NCI-H460 (cell line): ENCODE results near the gene CCDC190. TPM values are rescaled to one million over a fixed set of nuclear protein-coding genes. Genes with fewer than 3 reads are reported as not detected.
"Not testable (repeated sequence)": the region's sequence is repeated elsewhere in the genome, so short reads cannot be mapped to it uniquely, and the experiment has no call there.

Experiments used
- DNase-seq: peaks from one replicate; pipeline ENCODE4 v3.0.0-alpha.2; 2016; ENCODE audit warnings: low read depth; ENCODE audit errors: extremely low read depth
- polyA plus RNA-seq: library from polyadenylated mRNA; depleted of rRNA; stranded (reverse); fragments of >200 nt; gene quantifications from 2 replicates; pipeline ENCODE4 v1.2.3, GENCODE V29; 2014; cell fraction: nucleus; rRNA removed
- total RNA-seq: library from RNA; depleted of rRNA; stranded (reverse); fragments of >200 nt; shearing (Covaris generic); gene quantifications from 2 replicates; pipeline ENCODE4 v1.2.3, GENCODE V29; 2014; rRNA removed

CCDC190 gene
- total RNA-seq: not detected in 2 replicates
- not detected in 2 replicates for polyA plus RNA-seq

GRCh38 chr1:162861101-162861500 lies at the start of gene CCDC190:
CCDC190 (minus strand) TSS chr1:162861175; CDS start chr1:162859646, 1,529 bp downstream.
- DNase-seq: no peak

- DNase-seq: no peak
Measured at GRCh38 chr1:162910161-162910560, 49.2 kb upstream of the CCDC190 start.

GRCh38 chr1:162908780-162909179 lies 47.8 kb upstream of the CCDC190 start:
- no peak for DNase-seq

- no peak for DNase-seq
Measured at GRCh38 chr1:162908236-162908635, 47.3 kb upstream of the CCDC190 start.

- no peak for DNase-seq
Measured at GRCh38 chr1:162906485-162906884, 45.5 kb upstream of the CCDC190 start.

- no peak for DNase-seq
Measured at GRCh38 chr1:162905174-162906158, 44.5 kb upstream of the CCDC190 start.

GRCh38 chr1:162904579-162904978 lies 43.6 kb upstream of the CCDC190 start:
- DNase-seq: no peak

GRCh38 chr1:162904023-162904422 lies 43.0 kb upstream of the CCDC190 start:
- DNase-seq: no peak

GRCh38 chr1:162903246-162903645 lies 42.3 kb upstream of the CCDC190 start:
- DNase-seq: no peak

- no peak for DNase-seq
Measured at GRCh38 chr1:162902416-162902815, 41.4 kb upstream of the CCDC190 start.

GRCh38 chr1:162901243-162901642 lies 40.3 kb upstream of the CCDC190 start:
- DNase-seq: no peak

GRCh38 chr1:162899422-162900146 lies 38.6 kb upstream of the CCDC190 start:
- DNase-seq: no peak

- DNase-seq: no peak
Measured at GRCh38 chr1:162893612-162893908, 32.6 kb upstream of the CCDC190 start.

GRCh38 chr1:162892906-162893611 lies 32.1 kb upstream of the CCDC190 start:
- no peak for DNase-seq

GRCh38 chr1:162889989-162890388 lies 29.0 kb upstream of the CCDC190 start:
- DNase-seq: no peak

- no peak for DNase-seq
Measured at GRCh38 chr1:162886705-162887104, 25.7 kb upstream of the CCDC190 start.

- no peak for DNase-seq
Measured at GRCh38 chr1:162885265-162885664, 24.3 kb upstream of the CCDC190 start.

- no peak for DNase-seq
Measured at GRCh38 chr1:162884831-162885230, 23.9 kb upstream of the CCDC190 start.

- DNase-seq: no peak
Measured at GRCh38 chr1:162882248-162882674, 21.3 kb upstream of the CCDC190 start.

GRCh38 chr1:162881590-162881989 lies 20.6 kb upstream of the CCDC190 start:
- no peak for DNase-seq

- DNase-seq: not testable (repeated sequence)
Measured at GRCh38 chr1:162880617-162881016, 19.6 kb upstream of the CCDC190 start.
